ENCODE measurements around the gene RESP18.

RESP18 gene

GRCh38 chr2:219302412-219302968 lies 30.1 kb downstream of the RESP18 start:
- Histone ChIP-seq H3K4me3 (IDR thresholded peaks at IDR 0.05; ENCODE audit: insufficient read depth, low read depth, low read length) (no peak overlapping the region), H3K27me3 (ENCODE audit: insufficient read depth, low read depth) (peaks cover 66% of the 10 kb centered on the region), H4K20me1 (ENCODE audit: insufficient read depth) (no peaks in the 10 kb centered on the region), H3K36me3 (ENCODE audit: insufficient read depth) (no peaks in the 10 kb centered on the region), H3K27ac (no peak overlapping the region), H2AFZ (ENCODE audit: low read depth) (no peak overlapping the region), H3K4me1 (ENCODE audit: low read depth, poor library complexity, severe bottlenecking) (peaks cover 3% of the 10 kb centered on the region), H3K9ac (no peak overlapping the region), H3K79me2 (ENCODE audit: insufficient read depth, low read depth) (no peaks in the 10 kb centered on the region), H3K4me2 (no peak overlapping the region)
- TF ChIP-seq CTCF (conservative IDR thresholded peaks at IDR 0.05; ENCODE audit: low read depth, low read length) = no peak

- Histone ChIP-seq H2AFZ (ENCODE audit: low read depth) (no peak overlapping the region), H3K36me3 (ENCODE audit: insufficient read depth) (no peaks in the 10 kb centered on the region), H3K4me1 (ENCODE audit: low read depth, poor library complexity, severe bottlenecking) (peaks cover 9% of the 10 kb centered on the region), H3K27ac (no peak overlapping the region), H3K27me3 (ENCODE audit: insufficient read depth, low read depth) (peaks cover 63% of the 10 kb centered on the region), H3K4me2 (no peak overlapping the region), H3K9ac (no peak overlapping the region), H3K79me2 (ENCODE audit: insufficient read depth, low read depth) (no peaks in the 10 kb centered on the region), H3K4me3 (IDR thresholded peaks at IDR 0.05; ENCODE audit: insufficient read depth, low read depth, low read length) (no peak overlapping the region), H4K20me1 (ENCODE audit: insufficient read depth) (no peaks in the 10 kb centered on the region)
- no peak for TF ChIP-seq CTCF (conservative IDR thresholded peaks at IDR 0.05; ENCODE audit: low read depth, low read length)
Measured at GRCh38 chr2:219300022-219300421, 32.5 kb downstream of the RESP18 start.

- H3K4me1 ChIP-seq (ENCODE audit: low read depth, poor library complexity, severe bottlenecking) = peaks cover 11% of the 10 kb centered on the region
- H3K79me2 ChIP-seq (ENCODE audit: insufficient read depth, low read depth) = no peaks in the 10 kb centered on the region
- no peak overlapping the region for H3K27ac ChIP-seq
- H3K4me3 ChIP-seq (IDR thresholded peaks at IDR 0.05; ENCODE audit: insufficient read depth, low read depth, low read length) = no peak overlapping the region
- TF ChIP-seq CTCF (conservative IDR thresholded peaks at IDR 0.05; ENCODE audit: low read depth, low read length) = no peak
- no peaks in the 10 kb centered on the region for H3K36me3 ChIP-seq (ENCODE audit: insufficient read depth)
- no peaks in the 10 kb centered on the region for H4K20me1 ChIP-seq (ENCODE audit: insufficient read depth)
- no peak overlapping the region for H2AFZ ChIP-seq (ENCODE audit: low read depth)
- H3K4me2 ChIP-seq = no peak overlapping the region
- H3K27me3 ChIP-seq (ENCODE audit: insufficient read depth, low read depth) = peaks cover 59% of the 10 kb centered on the region
- no peak overlapping the region for H3K9ac ChIP-seq
Measured at GRCh38 chr2:219299372-219299760, 33.2 kb downstream of the RESP18 start.

- Histone ChIP-seq H3K36me3 (ENCODE audit: insufficient read depth) (no peaks in the 10 kb centered on the region), H3K4me2 (peak overlapping the region; percentile 33; the same call in 1 of the 2 replicates), H2AFZ (ENCODE audit: low read depth) (peak overlapping the region; percentile 66), H3K27me3 (ENCODE audit: insufficient read depth, low read depth) (peaks cover 54% of the 10 kb centered on the region), H3K9ac (no peak overlapping the region), H3K79me2 (ENCODE audit: insufficient read depth, low read depth) (no peaks in the 10 kb centered on the region), H3K4me1 (ENCODE audit: low read depth, poor library complexity, severe bottlenecking) (peaks cover 11% of the 10 kb centered on the region), H4K20me1 (ENCODE audit: insufficient read depth) (no peaks in the 10 kb centered on the region), H3K27ac (no peak overlapping the region), H3K4me3 (IDR thresholded peaks at IDR 0.05; ENCODE audit: insufficient read depth, low read depth, low read length) (no peak overlapping the region)
- peak; percentile 90 for TF ChIP-seq CTCF (conservative IDR thresholded peaks at IDR 0.05; ENCODE audit: low read depth, low read length)
Measured at GRCh38 chr2:219298759-219299371, 33.7 kb downstream of the RESP18 start.
